A549 (cell line): ENCODE data around the gene SLC37A1. TPM values are rescaled to one million over a fixed set of nuclear protein-coding genes. Genes with fewer than 3 reads are reported as not detected.

ENCODE experiments used
- ATAC-seq, 2 experiments: fragments of 200-7000 bp in 1 of 2; fragments of >200 bp in 1 of 2; cut with Nextera tagmentation in 1 of 2; cut with Tn5 transposase in 1 of 2; 3 replicates each; pipeline versions ENCODE4 v1.8.0 to v1.9.1; 2018 to 2020; ENCODE audit warnings: mild to moderate bottlenecking in 1 of 2, moderate library complexity in 1 of 2
- CTCF ChIA-PET: fragments of 300-600 bp; sonication (Branson Sonifier 250); formaldehyde crosslinking; extraction: SDS; loops from one replicate; lab custom pipeline; 2021; ENCODE audit warnings: antibody characterized with exemption, inconsistent platforms; lab: Yijun Ruan, JAX
- POLR2A ChIA-PET: fragments of 350-600 bp; formaldehyde crosslinking; extraction: SDS; loops from one replicate; lab custom pipeline; 2021; ENCODE audit warnings: antibody characterized with exemption, inconsistent platforms; lab: Yijun Ruan, JAX
- DNase-seq, 2 experiments: peaks; one replicate each; pipeline versions ENCODE4 v3.0.0 to v3.0.0-alpha.2; 2011 to 2016; ENCODE audit warnings: low read depth in 1 of 2, low spot score in 1 of 2
- FAIRE-seq: peaks from 2 replicates; lab custom pipeline; 2011; peaks lifted over from hg19 to GRCh38; lab: Jason Lieb, UNC
- H3K27ac ChIP-seq, 2 experiments: fragments of >200 bp; sonication (Bioruptor Twin); formaldehyde crosslinking; 3 replicates each; pipeline ENCODE4 v1.5.1; 2016 to 2017
- H3K4me1 ChIP-seq: fragments of >200 bp; sonication (Bioruptor Twin); formaldehyde crosslinking; 3 replicates; pipeline ENCODE4 v1.6.1; 2016
- H3K4me2 ChIP-seq: fragments of >200 bp; sonication (Bioruptor Twin); formaldehyde crosslinking; 3 replicates; pipeline ENCODE4 v1.6.1; 2016
- H3K4me3 ChIP-seq: fragments of >200 bp; sonication (Bioruptor Twin); formaldehyde crosslinking; 3 replicates; pipeline ENCODE4 v1.5.1; 2016
- H3K9me3 ChIP-seq: fragments of >200 bp; sonication (Bioruptor Twin); formaldehyde crosslinking; 3 replicates; pipeline ENCODE4 v1.6.1; 2016
- ATOH8 ChIP-seq: fragments of 250-450 bp; sonication (Bioruptor Pico); IDR thresholded peaks from 2 replicates; pipeline ENCODE4 v1.5.0; 2020; ENCODE audit warnings: low read depth, mild to moderate bottlenecking, moderate library complexity
- BHLHE40 ChIP-seq: IDR thresholded peaks from 2 replicates; pipeline ENCODE4 v1.6.1; 2012; ENCODE audit warnings: low read depth, low read length, inconsistent platforms
- CBX2 ChIP-seq: fragments of 200-600 bp; sonication (generic); IDR thresholded peaks from 2 replicates; pipeline ENCODE4 v1.6.1; 2016; ENCODE audit warnings: low read depth, mild to moderate bottlenecking, borderline replicate concordance
- CBX8 ChIP-seq: fragments of 200-600 bp; sonication (generic); IDR thresholded peaks from 2 replicates; pipeline ENCODE4 v1.6.1; 2016
- ESRRA ChIP-seq: fragments of 150-350 bp; IDR thresholded peaks from 2 replicates; pipeline ENCODE4 v1.6.1; 2014; ENCODE audit warnings: mild to moderate bottlenecking, low read length, borderline replicate concordance
- GATA3 ChIP-seq: IDR thresholded peaks from 2 replicates; pipeline ENCODE4 v1.6.1; 2012; ENCODE audit warnings: borderline replicate concordance
- HOXA7 ChIP-seq: fragments of 250-450 bp; sonication (Bioruptor Pico); IDR thresholded peaks from 2 replicates; pipeline ENCODE4 v1.5.0; 2020; ENCODE audit warnings: mild to moderate bottlenecking, moderate library complexity
- NFE2L2 ChIP-seq: fragments of 150-350 bp; conservative IDR thresholded peaks from 2 replicates; pipeline ENCODE4 v1.6.1; 2014; ENCODE audit warnings: low read length
- PHF8 ChIP-seq: fragments of 200-600 bp; sonication (generic); IDR thresholded peaks from 2 replicates; pipeline ENCODE4 v1.6.1; 2016; ENCODE audit warnings: low read depth, mild to moderate bottlenecking, antibody characterized with exemption, moderate library complexity, borderline replicate concordance
- POLR2A ChIP-seq: IDR thresholded peaks from 2 replicates; pipeline ENCODE4 v1.6.1; 2012; ENCODE audit warnings: mild to moderate bottlenecking, low read length
- TP53 ChIP-seq: fragments of 250-450 bp; sonication (Bioruptor Pico); IDR thresholded peaks from 2 replicates; pipeline ENCODE4 v1.5.0; 2021; ENCODE audit warnings: mild to moderate bottlenecking, moderate library complexity
- ZFP36 ChIP-seq: fragments of 450-650 bp; IDR thresholded peaks from 2 replicates; pipeline ENCODE4 v1.6.1; 2014; ENCODE audit warnings: borderline replicate concordance; ENCODE audit not compliant: partially characterized antibody
- ZNF302 ChIP-seq: fragments of 250-450 bp; sonication (Bioruptor Pico); IDR thresholded peaks from 2 replicates; pipeline ENCODE4 v1.9.0; 2021; ENCODE audit warnings: inconsistent platforms, mild to moderate bottlenecking, moderate library complexity
- WGBS: methylation state at CpG from one replicate; pipeline ENCODE4 v1.1.6; 2017; ENCODE audit errors: missing lambda C conversion rate; 5-methylcytosine and 5-hydroxymethylcytosine counted together
- polyA plus RNA-seq, 4 experiments: library from polyadenylated mRNA; depleted of rRNA in 3 of 4; stranded (reverse); fragments of >200 nt; fragmentation: RNase III in 1 of 4; extraction: RNeasy Plus Mini Kit Qiagen cat#74134 plus additional on column Dnase treatment in 1 of 4; gene quantifications; 2 replicates in 3 of 4; 3 replicates in 1 of 4; pipeline ENCODE4 v1.2.3, GENCODE V29; 2011 to 2017
- TF ChIP-seq, protein P1 (sequence below): fragments of 200-600 bp; sonication (generic); IDR thresholded peaks from 2 replicates; pipeline ENCODE4 v1.6.1; 2016; ENCODE audit warnings: antibody characterized with exemption, mild to moderate bottlenecking, moderate library complexity
- TF ChIP-seq, protein P2 (sequence below): fragments of >200 bp; sonication (Bioruptor Twin); formaldehyde crosslinking; IDR thresholded peaks from 3 replicates; pipeline ENCODE4 v1.6.1; 2016
- TF ChIP-seq, protein P3 (sequence below): fragments of 450-650 bp; IDR thresholded peaks from 2 replicates; pipeline ENCODE4 v1.6.1; 2014; ENCODE audit warnings: antibody characterized with exemption

SLC37A1 gene
- polyA plus RNA-seq, 2 of the 4 experiments (the other 2 are of a cell fraction): 1.9 to 2.1 TPM

GRCh38 chr21:42533963-42534355 is 20.3 kb downstream of the SLC37A1 start:
- no peak for DNase-seq
- no peak overlapping the region for H3K27ac ChIP-seq
- WGBS: 75% methylated on average over 4 of the region's 4 CpGs
- CTCF ChIA-PET: no interaction called here
- POLR2A ChIA-PET: no interaction called here
- FAIRE-seq: no peak
- H3K4me3 ChIP-seq: no peak overlapping the region
- H3K4me1 ChIP-seq: no peaks in the 10 kb centered on the region
- no peaks in the 10 kb centered on the region for H3K9me3 ChIP-seq
- no peak for TF ChIP-seq ZFP36
- TF ChIP-seq POLR2A: no peak
- no peak for TF ChIP-seq ZNF302
- no peak overlapping the region for H3K4me2 ChIP-seq
- ATAC-seq: no peak

GRCh38 chr21:42534421-42535378 is 21.0 kb downstream of the SLC37A1 start:
- POLR2A ChIA-PET: no interaction called here
- no peak for ATAC-seq
- FAIRE-seq: no peak
- no peak for TF ChIP-seq ESRRA
- TF ChIP-seq ATOH8: no peak
- TF ChIP-seq, protein P1, sequence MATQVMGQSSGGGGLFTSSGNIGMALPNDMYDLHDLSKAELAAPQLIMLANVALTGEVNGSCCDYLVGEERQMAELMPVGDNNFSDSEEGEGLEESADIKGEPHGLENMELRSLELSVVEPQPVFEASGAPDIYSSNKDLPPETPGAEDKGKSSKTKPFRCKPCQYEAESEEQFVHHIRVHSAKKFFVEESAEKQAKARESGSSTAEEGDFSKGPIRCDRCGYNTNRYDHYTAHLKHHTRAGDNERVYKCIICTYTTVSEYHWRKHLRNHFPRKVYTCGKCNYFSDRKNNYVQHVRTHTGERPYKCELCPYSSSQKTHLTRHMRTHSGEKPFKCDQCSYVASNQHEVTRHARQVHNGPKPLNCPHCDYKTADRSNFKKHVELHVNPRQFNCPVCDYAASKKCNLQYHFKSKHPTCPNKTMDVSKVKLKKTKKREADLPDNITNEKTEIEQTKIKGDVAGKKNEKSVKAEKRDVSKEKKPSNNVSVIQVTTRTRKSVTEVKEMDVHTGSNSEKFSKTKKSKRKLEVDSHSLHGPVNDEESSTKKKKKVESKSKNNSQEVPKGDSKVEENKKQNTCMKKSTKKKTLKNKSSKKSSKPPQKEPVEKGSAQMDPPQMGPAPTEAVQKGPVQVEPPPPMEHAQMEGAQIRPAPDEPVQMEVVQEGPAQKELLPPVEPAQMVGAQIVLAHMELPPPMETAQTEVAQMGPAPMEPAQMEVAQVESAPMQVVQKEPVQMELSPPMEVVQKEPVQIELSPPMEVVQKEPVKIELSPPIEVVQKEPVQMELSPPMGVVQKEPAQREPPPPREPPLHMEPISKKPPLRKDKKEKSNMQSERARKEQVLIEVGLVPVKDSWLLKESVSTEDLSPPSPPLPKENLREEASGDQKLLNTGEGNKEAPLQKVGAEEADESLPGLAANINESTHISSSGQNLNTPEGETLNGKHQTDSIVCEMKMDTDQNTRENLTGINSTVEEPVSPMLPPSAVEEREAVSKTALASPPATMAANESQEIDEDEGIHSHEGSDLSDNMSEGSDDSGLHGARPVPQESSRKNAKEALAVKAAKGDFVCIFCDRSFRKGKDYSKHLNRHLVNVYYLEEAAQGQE: no peak
- TF ChIP-seq, protein P2, sequence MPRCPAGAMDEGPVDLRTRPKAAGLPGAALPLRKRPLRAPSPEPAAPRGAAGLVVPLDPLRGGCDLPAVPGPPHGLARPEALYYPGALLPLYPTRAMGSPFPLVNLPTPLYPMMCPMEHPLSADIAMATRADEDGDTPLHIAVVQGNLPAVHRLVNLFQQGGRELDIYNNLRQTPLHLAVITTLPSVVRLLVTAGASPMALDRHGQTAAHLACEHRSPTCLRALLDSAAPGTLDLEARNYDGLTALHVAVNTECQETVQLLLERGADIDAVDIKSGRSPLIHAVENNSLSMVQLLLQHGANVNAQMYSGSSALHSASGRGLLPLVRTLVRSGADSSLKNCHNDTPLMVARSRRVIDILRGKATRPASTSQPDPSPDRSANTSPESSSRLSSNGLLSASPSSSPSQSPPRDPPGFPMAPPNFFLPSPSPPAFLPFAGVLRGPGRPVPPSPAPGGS: no peak
- TF ChIP-seq, protein P3, sequence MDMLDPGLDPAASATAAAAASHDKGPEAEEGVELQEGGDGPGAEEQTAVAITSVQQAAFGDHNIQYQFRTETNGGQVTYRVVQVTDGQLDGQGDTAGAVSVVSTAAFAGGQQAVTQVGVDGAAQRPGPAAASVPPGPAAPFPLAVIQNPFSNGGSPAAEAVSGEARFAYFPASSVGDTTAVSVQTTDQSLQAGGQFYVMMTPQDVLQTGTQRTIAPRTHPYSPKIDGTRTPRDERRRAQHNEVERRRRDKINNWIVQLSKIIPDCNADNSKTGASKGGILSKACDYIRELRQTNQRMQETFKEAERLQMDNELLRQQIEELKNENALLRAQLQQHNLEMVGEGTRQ: no peak
- no peak for TF ChIP-seq NFE2L2
- no peak for TF ChIP-seq HOXA7 (CRISPR knock-in tag)
- TF ChIP-seq BHLHE40: no peak
- TF ChIP-seq CBX8: no peak
- TF ChIP-seq PHF8: no peak
- no peak for TF ChIP-seq TP53 (CRISPR knock-in tag)
- TF ChIP-seq CBX2: no peak
- no peak for TF ChIP-seq GATA3
- TF ChIP-seq, all 56 proteins: peak for 0
- DNase-seq: no peak
- Histone ChIP-seq H3K4me1 (no peaks in the 10 kb centered on the region), H3K4me2 (no peak overlapping the region), H3K4me3 (no peak overlapping the region), H3K9me3 (no peaks in the 10 kb centered on the region), H3K27ac (no peak overlapping the region)
- CTCF ChIA-PET: interaction anchor here (1.1 kb wide), 1 partner anchor 20 kb away, joined by 3 read pairs; no protein-coding TSS in a partner anchor
- WGBS: 89% methylated on average over 20 of the region's 28 CpGs
